Mesodermal cell (in vitro differentiated cells): Measurements from ENCODE around the gene LGI4.

ENCODE experiments used
- H3K27ac ChIP-seq: 2 replicates; pipeline ENCODE4 v1.7.0; 2013; ENCODE audit warnings: mild to moderate bottlenecking, low read depth, low read length, moderate library complexity; ENCODE audit not compliant: severe bottlenecking
- H3K36me3 ChIP-seq: 2 replicates; pipeline ENCODE4 v1.7.1; 2013; ENCODE audit warnings: mild to moderate bottlenecking, low read length, moderate library complexity; ENCODE audit not compliant: control insufficient read depth, insufficient read depth
- H3K4me1 ChIP-seq: one replicate; pipeline ENCODE4 v1.7.1; 2013; ENCODE audit warnings: mild to moderate bottlenecking, low read length; ENCODE audit not compliant: insufficient read depth, control insufficient read depth, poor library complexity, severe bottlenecking
- H3K4me3 ChIP-seq: 2 replicates; pipeline ENCODE4 v1.7.0; 2013; ENCODE audit warnings: low read length, control low read depth, mild to moderate bottlenecking; ENCODE audit not compliant: insufficient read depth, poor library complexity, severe bottlenecking; ENCODE audit errors: extremely low read depth
- H3K9me3 ChIP-seq: 2 replicates; pipeline ENCODE4 v1.7.1; 2013; ENCODE audit warnings: mild to moderate bottlenecking, low read length, moderate library complexity; ENCODE audit not compliant: control insufficient read depth
- WGBS, 2 experiments: methylation state at CpG; one replicate each; pipeline ENCODE4 v1.1.5; 2013; ENCODE audit warnings: missing lambda C conversion rate in 2 of 2; ENCODE audit not compliant: insufficient coverage in 2 of 2; 5-methylcytosine and 5-hydroxymethylcytosine counted together

The LGI4 gene

GRCh38 chr19:35169221-35169995 lies 34.5 kb upstream of the LGI4 start:
- Histone ChIP-seq H3K36me3 (peaks cover 64% of the 10 kb centered on the region), H3K9me3 (peaks cover 15% of the 10 kb centered on the region), H3K27ac (no peak overlapping the region), H3K4me3 (no peak overlapping the region), H3K4me1 (no peaks in the 10 kb centered on the region)
- WGBS, 2 experiments: 88 to 91% methylated on average over 13 to 17 of the region's 18 CpGs

GRCh38 chr19:35168196-35168595 lies 33.3 kb upstream of the LGI4 start:
- 87 to 100% methylated on average over 1 to 3 of the region's 3 CpGs for WGBS, 2 experiments
- H3K4me3 ChIP-seq: no peak overlapping the region
- H3K27ac ChIP-seq: no peak overlapping the region
- peaks cover 24% of the 10 kb centered on the region for H3K9me3 ChIP-seq
- H3K36me3 ChIP-seq: peaks cover 77% of the 10 kb centered on the region
- H3K4me1 ChIP-seq: no peaks in the 10 kb centered on the region

- Histone ChIP-seq H3K4me3 (no peak overlapping the region), H3K9me3 (peaks cover 30% of the 10 kb centered on the region), H3K36me3 (peaks cover 84% of the 10 kb centered on the region), H3K4me1 (no peaks in the 10 kb centered on the region), H3K27ac (no peak overlapping the region)
- 92 to 97% methylated on average over 3 to 4 of the region's 5 CpGs for WGBS, 2 experiments
Measured at GRCh38 chr19:35167251-35168119, 32.6 kb upstream of the LGI4 start.

GRCh38 chr19:35166100-35167063 lies 31.5 kb upstream of the LGI4 start:
- Histone ChIP-seq H3K36me3 (peaks cover 89% of the 10 kb centered on the region), H3K27ac (no peak overlapping the region), H3K4me1 (no peaks in the 10 kb centered on the region), H3K4me3 (no peak overlapping the region), H3K9me3 (peaks cover 41% of the 10 kb centered on the region)
- 57 to 80% methylated on average over 1 of the region's 7 CpGs for WGBS, 2 experiments

- Histone ChIP-seq H3K27ac (no peak overlapping the region), H3K4me1 (no peaks in the 10 kb centered on the region), H3K4me3 (no peak overlapping the region), H3K36me3 (peaks cover 94% of the 10 kb centered on the region), H3K9me3 (peaks cover 42% of the 10 kb centered on the region)
- WGBS, 2 experiments: 67 to 93% methylated on average over 3 to 4 of the region's 5 CpGs
Measured at GRCh38 chr19:35165200-35166058, 30.6 kb upstream of the LGI4 start.

GRCh38 chr19:35164418-35164817 lies 29.6 kb upstream of the LGI4 start:
- H3K4me1 ChIP-seq: no peaks in the 10 kb centered on the region
- no peak overlapping the region for H3K27ac ChIP-seq
- WGBS, 2 experiments: 100% methylated on average over 1 to 2 of the region's 2 CpGs
- no peak overlapping the region for H3K4me3 ChIP-seq
- H3K36me3 ChIP-seq: peaks cover 95% of the 10 kb centered on the region
- H3K9me3 ChIP-seq: peaks cover 42% of the 10 kb centered on the region

- Histone ChIP-seq H3K9me3 (peaks cover 42% of the 10 kb centered on the region), H3K4me3 (no peak overlapping the region), H3K4me1 (no peaks in the 10 kb centered on the region), H3K36me3 (peaks cover 98% of the 10 kb centered on the region), H3K27ac (no peak overlapping the region)
- 88 to 95% methylated on average over 4 to 5 of the region's 6 CpGs for WGBS, 2 experiments
Measured at GRCh38 chr19:35162471-35163326, 27.8 kb upstream of the LGI4 start.

GRCh38 chr19:35161434-35161743 lies 26.5 kb upstream of the LGI4 start:
- Histone ChIP-seq H3K9me3 (peaks cover 40% of the 10 kb centered on the region), H3K4me3 (no peak overlapping the region), H3K4me1 (no peaks in the 10 kb centered on the region), H3K27ac (no peak overlapping the region), H3K36me3 (peaks cover 97% of the 10 kb centered on the region)
- WGBS, 2 experiments: 92 to 100% methylated on average over 1 of the region's 2 CpGs

GRCh38 chr19:35160629-35161433 lies 26.0 kb upstream of the LGI4 start:
- no peak overlapping the region for H3K4me3 ChIP-seq
- H3K36me3 ChIP-seq: peaks cover 92% of the 10 kb centered on the region
- peaks cover 34% of the 10 kb centered on the region for H3K9me3 ChIP-seq
- WGBS, 2 experiments: 94 to 95% methylated on average over 3 to 6 of the region's 9 CpGs
- no peak overlapping the region for H3K27ac ChIP-seq
- H3K4me1 ChIP-seq: peaks cover 4% of the 10 kb centered on the region
